Activated effector memory CD4-positive, alpha-beta T cell treated with anti-CD3 and anti-CD28 coated beads, Interleukin-2, amount 50 U/mL, for 16 hours (primary cell): ENCODE data around the gene TBCD.

ENCODE experiments used
- DNase-seq: peaks from one replicate; pipeline ENCODE4 v3.0.0-alpha.2; 2020

Gene TBCD

GRCh38 chr17:82927661-82928601 lies 176.1 kb downstream of the TBCD start:
- DNase-seq, result no peak

- DNase-seq, result peak; percentile 59
Observed at GRCh38 chr17:82929011-82929622, 177.3 kb downstream of the TBCD start.

GRCh38 chr17:82929676-82930042 lies 177.8 kb downstream of the TBCD start:
- peak; percentile 54 for DNase-seq

GRCh38 chr17:82930043-82930923 lies 178.4 kb downstream of the TBCD start:
- DNase-seq, result peak; percentile 61

GRCh38 chr17:82930924-82931698 lies 179.2 kb downstream of the TBCD start:
- peak; percentile 53 for DNase-seq

GRCh38 chr17:82931699-82932517 lies 180.0 kb downstream of the TBCD start:
- DNase-seq, result no peak

- peak; percentile 49 for DNase-seq
Observed at GRCh38 chr17:82932518-82933310, 180.8 kb downstream of the TBCD start.

- DNase-seq, result peak; percentile 58
Observed at GRCh38 chr17:82933911-82934310, 182.0 kb downstream of the TBCD start.

GRCh38 chr17:82935966-82936767 lies 184.3 kb downstream of the TBCD start:
- peak; percentile 41 for DNase-seq

GRCh38 chr17:82936768-82937171 lies 184.9 kb downstream of the TBCD start:
- peak; percentile 43 for DNase-seq

- DNase-seq, result peak; percentile 53
Observed at GRCh38 chr17:82937411-82938371, 185.8 kb downstream of the TBCD start.

GRCh38 chr17:82938486-82938872 lies 186.6 kb downstream of the TBCD start:
- DNase-seq, result peak; percentile 28

GRCh38 chr17:82938873-82939620 lies 187.2 kb downstream of the TBCD start:
- DNase-seq, result peak; percentile 59

- DNase-seq, result peak; percentile 44
Observed at GRCh38 chr17:82939621-82940135, 187.8 kb downstream of the TBCD start.

GRCh38 chr17:82940226-82941020 lies 188.6 kb downstream of the TBCD start:
- DNase-seq, result peak; percentile 61
